Right ventricle myocardium superior (tissue), 1 donor: ENCODE results near the gene LTA4H. TPM values are rescaled to one million over a fixed set of nuclear protein-coding genes. Genes with fewer than 3 reads are reported as not detected.

ENCODE experiments used
- ATAC-seq: fragments of 200-7000 bp; cut with Tn5 transposase; one replicate; pipeline ENCODE4 v1.9.1; 2020; ENCODE audit warnings: mild to moderate bottlenecking; ENCODE audit not compliant: poor library complexity
- DNase-seq: peaks from one replicate; pipeline ENCODE4 v3.0.0-alpha.2; 2020
- intact Hi-C: fragments of 100-400 bp; cut with DNase I; formaldehyde crosslinking; loops from one replicate; pipeline ENCODE4 v1.11.2; 2022
- total RNA-seq: library from RNA; stranded (reverse); fragmentation: NEBNext Ultra II Directional; extraction: Animal tissue kit (Norgen Biotek cat#: 25700); gene quantifications from one replicate; pipeline ENCODE4 v1.2.1, GENCODE V29; 2021
- donor health status: DM: no; HTN: yes; CAD: no; lungs with severe emphysema.

The LTA4H gene
- total RNA-seq, 1 donor from 2014 or later, result 36.6 TPM

- intact Hi-C loops, result no loop called here
- no peak for ATAC-seq
- no peak for DNase-seq
These were observed 5.8 kb upstream of the LTA4H start for GRCh38 chr12:96041181-96041580.

GRCh38 chr12:96040305-96041133 is 5.1 kb upstream of the LTA4H start:
- ATAC-seq (no peak), DNase-seq (no peak)
- intact Hi-C loops, result no loop called here

- intact Hi-C loops, result no loop called here
- no peak for DNase-seq
- ATAC-seq, result no peak
These were observed 4.1 kb upstream of the LTA4H start for GRCh38 chr12:96039516-96039915.

GRCh38 chr12:96036765-96037455 is 1.5 kb upstream of the LTA4H start:
- ATAC-seq (no peak), DNase-seq (no peak)
- intact Hi-C loops, result no loop called here

- intact Hi-C loops, result no loop called here
- peak; percentile 41 for DNase-seq
- peak; percentile 17 for ATAC-seq
These were observed 635 bp downstream of the LTA4H start for GRCh38 chr12:96034621-96035282.

- DNase-seq, result no peak
- ATAC-seq, result no peak
- intact Hi-C loops, result no loop called here
These were observed 1.6 kb downstream of the LTA4H start for GRCh38 chr12:96033549-96034389.

GRCh38 chr12:96029826-96030225 is 5.6 kb downstream of the LTA4H start:
- DNase-seq, result no peak
- ATAC-seq, result no peak
- intact Hi-C loops, result no loop called here

- ATAC-seq, result no peak
- intact Hi-C loops, result no loop called here
These were observed 6.8 kb downstream of the LTA4H start for GRCh38 chr12:96028538-96028937.

GRCh38 chr12:96026331-96026730 is 9.1 kb downstream of the LTA4H start:
- ATAC-seq (no peak), DNase-seq (no peak)
- intact Hi-C loops, result no loop called here

More at GRCh38 chr12:96028538-96028937, 6.8 kb downstream of the LTA4H start:
- no peak for DNase-seq

GRCh38 chr12:96025518-96025917 is 9.9 kb downstream of the LTA4H start:
- ATAC-seq, result no peak
- intact Hi-C loops, result no loop called here
- DNase-seq, result no peak

- peak; percentile 51 for ATAC-seq
- no peak for DNase-seq
- intact Hi-C loops, result no loop called here
These were observed 14.9 kb downstream of the LTA4H start for GRCh38 chr12:96020314-96021003.

GRCh38 chr12:96015672-96016071 is 19.7 kb downstream of the LTA4H start:
- ATAC-seq, result peak; percentile 58
- intact Hi-C loops, result no loop called here
- DNase-seq, result peak; percentile 49

- peak; percentile 59 for ATAC-seq
- intact Hi-C loops, result no loop called here
- DNase-seq, result no peak
These were observed 20.3 kb downstream of the LTA4H start for GRCh38 chr12:96014943-96015599.

GRCh38 chr12:96007729-96008128 is 27.7 kb downstream of the LTA4H start:
- intact Hi-C loops, result no loop called here
- DNase-seq (no peak), ATAC-seq (no peak)

GRCh38 chr12:96006727-96007126 is 28.7 kb downstream of the LTA4H start:
- DNase-seq (no peak), ATAC-seq (no peak)
- intact Hi-C loops, result no loop called here

- ATAC-seq, result no peak
- intact Hi-C loops, result no loop called here
- DNase-seq, result no peak
These were observed 34.5 kb downstream of the LTA4H start for GRCh38 chr12:96000858-96001257.

GRCh38 chr12:95999484-95999883 is 35.9 kb downstream of the LTA4H start:
- no peak for ATAC-seq

More at GRCh38 chr12:95999484-95999883, 35.9 kb downstream of the LTA4H start:
- intact Hi-C loops, result loop anchor here (5.0 to 10.0 kb wide), 2 partner anchors 82 to 175 kb away; no protein-coding TSS in a partner anchor
- no peak for DNase-seq
